Endodermal cell (in vitro differentiated cells): ENCODE measurements around the gene SGF29. TPM values are rescaled to one million over a fixed set of nuclear protein-coding genes. Genes with fewer than 3 reads are reported as not detected.
A peak's percentile ranks its signal among the peaks of the same experiment; 100 is the strongest.

Experiments
- DNase-seq: peaks from one replicate; pipeline ENCODE4 v3.0.0-alpha.2; 2017
- H3K27ac ChIP-seq: 2 replicates; pipeline ENCODE4 v1.5.1; 2013; ENCODE audit warnings: mild to moderate bottlenecking, low read depth, low read length, moderate library complexity
- H3K27me3 ChIP-seq: 2 replicates; pipeline ENCODE4 v1.6.1; 2013; ENCODE audit warnings: mild to moderate bottlenecking, low read length, moderate library complexity; ENCODE audit not compliant: insufficient read depth, control insufficient read depth, poor library complexity, severe bottlenecking
- H3K36me3 ChIP-seq: 2 replicates; pipeline ENCODE4 v1.7.0; 2013; ENCODE audit warnings: mild to moderate bottlenecking, low read length, moderate library complexity; ENCODE audit not compliant: control insufficient read depth, insufficient read depth
- H3K4me1 ChIP-seq: one replicate; pipeline ENCODE4 v1.7.0; 2013; ENCODE audit warnings: low read length; ENCODE audit not compliant: control insufficient read depth, insufficient read depth
- H3K4me3 ChIP-seq: 2 replicates; pipeline ENCODE4 v1.5.1; 2013; ENCODE audit warnings: mild to moderate bottlenecking, low read length, moderate library complexity
- H3K9ac ChIP-seq: 2 replicates; pipeline ENCODE4 v1.6.1; 2013; ENCODE audit warnings: mild to moderate bottlenecking, low read length, moderate library complexity; ENCODE audit not compliant: poor library complexity, severe bottlenecking; ENCODE audit errors: extremely low read depth
- H3K9me3 ChIP-seq: 2 replicates; pipeline ENCODE4 v1.6.1; 2013; ENCODE audit warnings: mild to moderate bottlenecking, low read length, moderate library complexity; ENCODE audit not compliant: control insufficient read depth
- H3K27ac Mint-ChIP-seq: 2 replicates; pipeline ENCODE4 v1.8.0; 2020; ENCODE audit warnings: mixed read lengths
- H3K27me3 Mint-ChIP-seq: 2 replicates; pipeline ENCODE4 v1.8.0; 2021; ENCODE audit warnings: mild to moderate bottlenecking, mixed read lengths; ENCODE audit not compliant: insufficient read depth
- H3K36me3 Mint-ChIP-seq: 2 replicates; pipeline ENCODE4 v1.8.0; 2020; ENCODE audit warnings: low read depth, mixed read lengths
- H3K4me1 Mint-ChIP-seq: 2 replicates; pipeline ENCODE4 v1.8.0; 2020; ENCODE audit warnings: mixed read lengths
- H3K4me3 Mint-ChIP-seq: 2 replicates; pipeline ENCODE4 v1.8.0; 2020; ENCODE audit warnings: mild to moderate bottlenecking, moderate library complexity, mixed read lengths
- H3K9me3 Mint-ChIP-seq: 2 replicates; pipeline ENCODE4 v1.8.0; 2020; ENCODE audit warnings: mild to moderate bottlenecking, mixed read lengths
- CTCF ChIP-seq: fragments of 200-600 bp; sonication (generic); conservative IDR thresholded peaks from 2 replicates; pipeline ENCODE4 v1.5.0; 2021; ENCODE audit warnings: antibody characterized with exemption, mild to moderate bottlenecking
- WGBS, 2 experiments: methylation state at CpG; one replicate each; pipeline versions ENCODE4 v1.1.5 to v1.1.7; 2013; ENCODE audit warnings: missing lambda C conversion rate in 2 of 2, mixed read lengths in 1 of 2; ENCODE audit not compliant: insufficient coverage in 1 of 2, insufficient read length in 1 of 2; 5-methylcytosine and 5-hydroxymethylcytosine counted together
- total RNA-seq, 2 donors: library from RNA; stranded (reverse); fragmentation: NEBNext Ultra II Directional in 1 of 2; extraction: Animal tissue kit (Norgen Biotek cat#: 25700) in 1 of 2; gene quantifications; 2 replicates in 1 of 2; 3 replicates in 1 of 2; pipeline ENCODE4 v1.2.1, GENCODE V29; 2021

SGF29 gene
- total RNA-seq, 2 donors from 2014 or later: 16.5 to 18.9 TPM

GRCh38 chr16:28569968-28570752 lies 16.4 kb downstream of the SGF29 start:
- no peak overlapping the region for H3K4me3 ChIP-seq
- peaks cover 9% of the 10 kb centered on the region for H3K9me3 ChIP-seq
- Mint-ChIP-seq H3K27me3 (no peaks in the 10 kb centered on the region), H3K9me3 (peaks cover 18% of the 10 kb centered on the region), H3K4me3 (no peak overlapping the region), H3K4me1 (peaks cover 23% of the 10 kb centered on the region), H3K36me3 (peaks cover 19% of the 10 kb centered on the region), H3K27ac (no peak overlapping the region)
- DNase-seq: no peak
- H3K36me3 ChIP-seq: no peaks in the 10 kb centered on the region
- H3K27ac ChIP-seq: no peak overlapping the region
- no peak for TF ChIP-seq CTCF
- 98 to 100% methylated on average over 1 to 4 of the region's 4 CpGs for WGBS, 2 experiments
- no peak overlapping the region for H3K9ac ChIP-seq
- H3K27me3 ChIP-seq: no peaks in the 10 kb centered on the region
- H3K4me1 ChIP-seq: no peaks in the 10 kb centered on the region

- DNase-seq: peak; percentile 60
- H3K9ac ChIP-seq: no peak overlapping the region
- no peaks in the 10 kb centered on the region for H3K27me3 ChIP-seq
Observed at GRCh38 chr16:28572696-28573510, 19.2 kb downstream of the SGF29 start.

More at GRCh38 chr16:28572696-28573510, 19.2 kb downstream of the SGF29 start:
- Mint-ChIP-seq H3K27me3 (no peaks in the 10 kb centered on the region), H3K4me1 (peaks cover 23% of the 10 kb centered on the region), H3K4me3 (no peak overlapping the region), H3K36me3 (peaks cover 3% of the 10 kb centered on the region), H3K27ac (peak overlapping the region; percentile 9), H3K9me3 (peaks cover 3% of the 10 kb centered on the region)
- H3K4me1 ChIP-seq: no peaks in the 10 kb centered on the region
- H3K27ac ChIP-seq: no peak overlapping the region
- WGBS, 2 experiments: 62 to 74% methylated on average over 11 to 15 of the region's 15 CpGs
- no peaks in the 10 kb centered on the region for H3K36me3 ChIP-seq
- H3K9me3 ChIP-seq: no peaks in the 10 kb centered on the region
- no peak for TF ChIP-seq CTCF
- H3K4me3 ChIP-seq: no peak overlapping the region
